ENCODE data around the gene SH3RF3.

- TF ChIP-seq POLR2A (IDR thresholded peaks at IDR 0.05; ENCODE audit: low read depth, low read length) (no peak), TAF1 (IDR thresholded peaks at IDR 0.05; ENCODE audit: low read depth, low read length) (no peak), POU2F2 (IDR thresholded peaks at IDR 0.05; ENCODE audit: low read depth, low read length) (no peak), POLR2AphosphoS5 (IDR thresholded peaks at IDR 0.05; ENCODE audit: low read depth, low read length) (no peak), SPI1 (IDR thresholded peaks at IDR 0.05; ENCODE audit: low read depth, low read length) (no peak), PAX5 (IDR thresholded peaks at IDR 0.05; ENCODE audit: insufficient read depth, low read length, severe bottlenecking) (no peak)
Observed at GRCh38 chr2:109454304-109454703, 325.3 kb downstream of the SH3RF3 start.
